HL-60 (cell line): ENCODE measurements around the gene CD48.
"Not testable (repeated sequence)": the region's sequence is repeated elsewhere in the genome, so short reads cannot be mapped to it uniquely, and the experiment has no call there.

Experiments used
- DNase-seq, 2 experiments: peaks; one replicate each; pipeline ENCODE4 v3.0.0-alpha.2; 2010 to 2020; ENCODE audit warnings: low read depth in 1 of 2, low spot score in 1 of 2
- H3K27ac ChIP-seq: fragments of 250-450 bp; sonication (Bioruptor Pico); replicated peaks from 2 replicates; pipeline ENCODE4 v1.5.1; 2020; ENCODE audit warnings: mild to moderate bottlenecking, moderate library complexity
- H3K27me3 ChIP-seq: fragments of 250-450 bp; sonication (Bioruptor Pico); 2 replicates; pipeline ENCODE4 v1.5.1; 2021; ENCODE audit warnings: mild to moderate bottlenecking, moderate library complexity; ENCODE audit not compliant: insufficient read depth, poor library complexity, severe bottlenecking
- H3K4me3 ChIP-seq: replicated peaks from 2 replicates; pipeline ENCODE4 v1.5.1; 2011; ENCODE audit warnings: mild to moderate bottlenecking, control low read depth, low read length; ENCODE audit not compliant: insufficient read depth
- CTCF ChIP-seq: IDR thresholded peaks from one replicate; pipeline ENCODE4 v1.5.1; 2011; ENCODE audit warnings: low read length, control low read depth, inconsistent platforms; ENCODE audit not compliant: insufficient read depth
- GABPA ChIP-seq: IDR thresholded peaks from 2 replicates; pipeline ENCODE4 v1.6.1; 2012; ENCODE audit warnings: low read depth
- POLR2AphosphoS5 ChIP-seq: IDR thresholded peaks from 2 replicates; pipeline ENCODE4 v1.6.1; 2012; ENCODE audit warnings: low read depth
- REST ChIP-seq: IDR thresholded peaks from 2 replicates; pipeline ENCODE4 v1.6.1; 2012; ENCODE audit warnings: low read depth; ENCODE audit not compliant: insufficient replicate concordance
- SPI1 ChIP-seq: IDR thresholded peaks from 2 replicates; pipeline ENCODE4 v1.6.1; 2012; ENCODE audit warnings: low read depth, mild to moderate bottlenecking, borderline replicate concordance

The CD48 gene

GRCh38 chr1:160733898-160734297 is 22.3 kb upstream of the CD48 start:
- TF ChIP-seq POLR2AphosphoS5: no peak
- TF ChIP-seq CTCF: no peak
- no peak for TF ChIP-seq GABPA
- TF ChIP-seq REST: no peak
- Histone ChIP-seq H3K4me3 (no peak overlapping the region), H3K27ac (no peak overlapping the region), H3K27me3 (no peaks in the 10 kb centered on the region)
- no peak for DNase-seq

- no peaks in the 10 kb centered on the region for H3K27me3 ChIP-seq
- no peak overlapping the region for H3K4me3 ChIP-seq
- no peak for TF ChIP-seq SPI1
- TF ChIP-seq POLR2AphosphoS5: no peak
- TF ChIP-seq REST: no peak
- H3K27ac ChIP-seq: no peak overlapping the region
- DNase-seq: no peak
Observed at GRCh38 chr1:160731990-160732389, 20.4 kb upstream of the CD48 start.

GRCh38 chr1:160731564-160731963 is 19.9 kb upstream of the CD48 start:
- not testable (repeated sequence) for H3K27ac ChIP-seq, DNase-seq, H3K27me3 ChIP-seq, H3K4me3 ChIP-seq

GRCh38 chr1:160727316-160727640 is 15.7 kb upstream of the CD48 start:
- TF ChIP-seq GABPA (no peak), REST (no peak), POLR2AphosphoS5 (no peak), SPI1 (no peak), CTCF (no peak)
- H3K4me3 ChIP-seq: no peak overlapping the region
- peak overlapping the region; percentile 69 for H3K27ac ChIP-seq
- H3K27me3 ChIP-seq: no peaks in the 10 kb centered on the region
- DNase-seq: no peak
